Right atrium auricular region (tissue), 2 donors: ENCODE results near the gene SEMA3B. TPM values are rescaled to one million over a fixed set of nuclear protein-coding genes. Genes with fewer than 3 reads are reported as not detected.

Experiments
- DNase-seq: peaks from one replicate; pipeline ENCODE4 v3.0.0-alpha.2; 2019; ENCODE audit warnings: low spot score
- H3K27ac ChIP-seq, 2 donors: fragments of 200-600 bp; sonication (generic); 1 replicate in 1 of 2; 2 replicates in 1 of 2; pipeline ENCODE4 v1.5.1; 2016 to 2019
- H3K27me3 ChIP-seq, 2 donors: fragments of 200-600 bp; sonication (generic); one replicate each; pipeline versions ENCODE4 v1.5.1 to v1.6.0; 2017 to 2019
- H3K36me3 ChIP-seq: fragments of 200-600 bp; sonication (generic); one replicate; pipeline ENCODE4 v1.5.1; 2016
- H3K4me1 ChIP-seq, 2 donors: fragments of 200-600 bp; sonication (generic); one replicate each; pipeline versions ENCODE4 v1.5.1 to v1.6.0; 2017 to 2019
- H3K4me3 ChIP-seq, 2 donors: fragments of 200-600 bp; sonication (generic); 1 replicate in 1 of 2; 2 replicates in 1 of 2; pipeline ENCODE4 v1.5.1; 2017 to 2019; ENCODE audit warnings: mild to moderate bottlenecking in 1 of 2, moderate library complexity in 1 of 2
- H3K9me3 ChIP-seq, 2 donors: fragments of 200-600 bp; sonication (generic); one replicate each; pipeline ENCODE4 v1.5.1; 2019
- total RNA-seq, 2 donors: library from RNA; depleted of rRNA; stranded (reverse); fragments of >200 nt; gene quantifications; one replicate each; pipeline ENCODE4 v1.1.0, GENCODE V29; 2016
- TF ChIP-seq, protein P1 (sequence below), 2 donors: fragments of 200-600 bp; sonication (generic); IDR thresholded peaks; one replicate each; pipeline ENCODE4 v1.5.1; 2019; ENCODE audit warnings: antibody characterized with exemption in 2 of 2

SEMA3B gene
- total RNA-seq, 2 donors from 2014 or later: 15.4 to 20.0 TPM

DNA sequence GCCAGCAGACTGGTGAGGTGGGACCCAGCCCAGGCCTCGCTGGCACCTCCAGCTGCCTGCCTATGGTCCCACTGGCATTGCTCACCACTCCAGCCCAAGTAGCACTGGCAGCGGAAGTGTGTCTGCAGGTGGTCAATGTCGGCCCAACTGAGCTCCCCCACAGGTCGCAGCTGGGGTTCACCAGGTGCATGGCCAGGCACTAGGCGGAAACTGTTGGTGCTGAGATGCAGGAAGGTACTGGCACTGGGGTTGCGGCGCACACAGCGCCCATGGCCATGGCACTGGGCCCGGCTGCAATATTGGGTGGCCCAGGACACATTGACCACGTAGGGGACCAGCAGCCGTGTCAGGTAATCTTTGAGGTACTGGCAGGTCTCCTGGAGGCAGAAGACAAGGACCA is 49.2 kb downstream of the SEMA3B start:
- H3K36me3 ChIP-seq: peaks cover 26% of the 10 kb centered on the region
- DNase-seq: no peak
- peaks cover 0 to 58% of the 10 kb centered on the region in 2 donors for H3K4me1 ChIP-seq
- peak overlapping the region; percentile 10 to 70 for H3K4me3 ChIP-seq
- H3K27ac ChIP-seq: peak overlapping the region in 1 of 2 donors; percentile 93
- TF ChIP-seq, protein P1, sequence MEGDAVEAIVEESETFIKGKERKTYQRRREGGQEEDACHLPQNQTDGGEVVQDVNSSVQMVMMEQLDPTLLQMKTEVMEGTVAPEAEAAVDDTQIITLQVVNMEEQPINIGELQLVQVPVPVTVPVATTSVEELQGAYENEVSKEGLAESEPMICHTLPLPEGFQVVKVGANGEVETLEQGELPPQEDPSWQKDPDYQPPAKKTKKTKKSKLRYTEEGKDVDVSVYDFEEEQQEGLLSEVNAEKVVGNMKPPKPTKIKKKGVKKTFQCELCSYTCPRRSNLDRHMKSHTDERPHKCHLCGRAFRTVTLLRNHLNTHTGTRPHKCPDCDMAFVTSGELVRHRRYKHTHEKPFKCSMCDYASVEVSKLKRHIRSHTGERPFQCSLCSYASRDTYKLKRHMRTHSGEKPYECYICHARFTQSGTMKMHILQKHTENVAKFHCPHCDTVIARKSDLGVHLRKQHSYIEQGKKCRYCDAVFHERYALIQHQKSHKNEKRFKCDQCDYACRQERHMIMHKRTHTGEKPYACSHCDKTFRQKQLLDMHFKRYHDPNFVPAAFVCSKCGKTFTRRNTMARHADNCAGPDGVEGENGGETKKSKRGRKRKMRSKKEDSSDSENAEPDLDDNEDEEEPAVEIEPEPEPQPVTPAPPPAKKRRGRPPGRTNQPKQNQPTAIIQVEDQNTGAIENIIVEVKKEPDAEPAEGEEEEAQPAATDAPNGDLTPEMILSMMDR (IDR thresholded peaks at IDR 0.05): no peak
- H3K27me3 ChIP-seq: no peaks in the 10 kb centered on the region
- no peaks in the 10 kb centered on the region for H3K9me3 ChIP-seq

DNA sequence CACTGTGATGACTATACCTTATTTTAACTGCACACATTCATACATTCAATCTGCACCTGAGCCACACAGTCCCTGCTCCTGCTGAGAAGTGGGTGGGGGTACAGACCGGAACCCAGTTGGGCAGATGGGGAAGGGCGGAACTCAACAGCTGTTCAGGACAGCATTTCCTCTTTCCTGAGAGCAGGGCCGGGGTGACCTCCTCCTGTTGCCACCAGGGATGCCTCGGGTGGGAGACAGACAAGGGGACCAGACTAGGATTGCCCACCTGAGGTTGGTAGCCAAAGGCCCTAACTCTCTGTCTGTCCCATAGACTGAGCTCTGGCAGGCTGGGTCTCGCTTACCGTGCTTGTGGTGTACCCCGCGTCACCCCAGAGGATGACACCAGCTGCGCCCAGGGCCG is 49.7 kb downstream of the SEMA3B start:
- Histone ChIP-seq H3K4me1 (peaks cover 0 to 63% of the 10 kb centered on the region in 2 donors), H3K36me3 (peaks cover 26% of the 10 kb centered on the region), H3K9me3 (no peaks in the 10 kb centered on the region), H3K4me3 (peak overlapping the region; percentile 10 to 70), H3K27me3 (no peaks in the 10 kb centered on the region), H3K27ac (peak overlapping the region; percentile 2 to 93)
- DNase-seq: no peak
- TF ChIP-seq, protein P1 (IDR thresholded peaks at IDR 0.05): no peak

DNA sequence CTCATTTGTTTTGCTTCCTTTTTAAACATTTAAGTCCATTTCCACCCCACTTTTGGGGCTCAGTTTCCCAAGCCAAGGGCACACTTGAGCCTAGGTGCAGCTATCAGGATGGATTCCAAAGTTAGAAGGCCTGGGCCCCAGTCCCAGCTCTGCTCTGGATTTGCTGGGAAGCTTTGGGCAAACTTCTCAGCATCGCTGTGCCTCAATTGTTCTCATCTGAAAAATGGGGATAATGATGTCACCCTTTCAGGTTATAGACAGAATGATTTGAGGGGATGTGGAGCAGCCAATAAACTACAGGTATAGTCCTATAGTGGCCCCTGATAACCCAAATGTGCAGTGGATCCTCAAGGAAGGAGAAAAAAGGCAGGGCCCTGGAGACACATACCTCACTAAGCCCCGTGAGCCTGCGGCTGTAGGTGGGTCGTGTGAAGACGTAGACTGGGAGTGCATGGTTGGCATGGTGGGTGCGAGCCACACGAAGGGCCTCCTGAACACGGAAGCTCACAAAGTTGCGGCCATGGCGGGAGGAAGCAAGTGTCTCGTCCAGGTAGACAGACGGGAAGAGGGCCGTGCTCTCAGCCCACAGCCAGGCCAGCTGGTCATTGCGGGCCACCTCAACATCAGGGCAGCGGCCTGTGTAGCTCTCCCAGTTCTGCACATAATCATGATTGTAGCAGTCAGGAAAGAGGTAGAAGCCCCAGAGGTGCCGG is 50.4 kb downstream of the SEMA3B start:
- Histone ChIP-seq H3K27me3 (no peaks in the 10 kb centered on the region), H3K4me3 (peak overlapping the region; percentile 52 to 70), H3K36me3 (peaks cover 26% of the 10 kb centered on the region), H3K4me1 (peaks cover 0 to 70% of the 10 kb centered on the region in 2 donors), H3K9me3 (no peaks in the 10 kb centered on the region), H3K27ac (peak overlapping the region; percentile 2 to 93)
- no peak for DNase-seq
- TF ChIP-seq, protein P1 (IDR thresholded peaks at IDR 0.05): no peak

DNA sequence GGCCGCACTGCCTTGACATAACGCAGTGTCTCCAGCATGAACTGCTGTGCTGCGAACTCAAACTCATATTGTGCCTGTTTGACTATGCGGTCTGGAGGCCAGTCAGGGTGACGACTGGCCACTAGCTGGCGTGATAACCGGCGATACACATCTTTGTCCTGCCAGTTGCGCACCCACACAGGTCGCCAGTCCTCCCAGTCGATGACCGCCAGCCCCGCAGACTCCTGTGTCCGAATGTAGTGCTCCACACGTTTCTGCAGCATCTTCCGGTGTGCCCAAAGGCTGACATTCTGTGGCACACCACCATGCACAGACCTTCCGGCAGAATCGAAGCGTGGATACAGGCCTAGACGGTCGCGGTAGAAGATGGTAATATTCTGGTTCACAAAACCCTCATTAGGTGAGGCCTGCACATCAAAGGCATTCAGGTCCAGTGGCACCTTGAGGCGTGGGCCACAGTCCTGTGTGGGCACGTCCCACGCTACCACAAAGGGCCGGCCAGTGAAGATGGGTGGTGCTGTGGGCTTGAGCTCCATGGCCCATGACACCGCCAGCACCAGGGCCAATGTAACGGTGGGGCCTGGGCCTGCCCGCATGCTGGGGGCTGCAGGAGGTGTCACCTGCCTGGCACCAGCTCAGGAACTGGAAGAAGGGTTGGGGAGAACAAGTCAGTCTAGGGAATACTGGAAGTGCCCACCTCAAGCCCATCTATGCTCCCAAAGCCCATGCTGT is 51.1 kb downstream of the SEMA3B start:
- peak overlapping the region; percentile 93 for H3K27ac ChIP-seq
- H3K36me3 ChIP-seq: peaks cover 26% of the 10 kb centered on the region
- H3K9me3 ChIP-seq: no peaks in the 10 kb centered on the region
- H3K4me3 ChIP-seq: peak overlapping the region; percentile 52 to 70
- TF ChIP-seq, protein P1 (IDR thresholded peaks at IDR 0.05): no peak
- H3K4me1 ChIP-seq: peaks cover 0 to 77% of the 10 kb centered on the region in 2 donors
- DNase-seq: no peak
- H3K27me3 ChIP-seq: no peaks in the 10 kb centered on the region

DNA sequence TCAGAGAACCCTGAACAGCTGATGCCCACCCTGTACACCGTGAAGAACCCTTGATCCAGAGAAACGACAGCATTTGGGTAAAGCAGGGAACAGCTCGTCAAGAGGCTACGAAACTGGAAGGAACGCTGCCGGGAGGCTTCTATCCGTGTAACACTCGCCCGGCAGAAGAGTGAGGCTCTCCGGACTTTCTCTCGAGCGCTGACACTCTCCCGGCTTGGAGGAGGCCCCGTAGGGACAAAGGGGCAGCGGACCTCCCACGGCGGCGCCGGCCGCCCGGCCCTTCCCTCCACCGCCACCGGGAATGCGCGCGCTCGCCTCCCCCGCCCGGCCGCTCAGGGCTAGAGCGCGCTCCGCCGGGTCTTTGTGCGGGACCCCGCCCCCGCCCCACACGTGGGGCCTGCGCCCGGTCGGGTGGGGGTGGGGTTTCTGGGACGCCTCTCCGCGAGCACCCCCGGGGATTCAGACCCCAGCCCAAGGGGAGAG is 51.9 kb downstream of the SEMA3B start:
- peaks cover 0 to 82% of the 10 kb centered on the region in 2 donors for H3K4me1 ChIP-seq
- H3K36me3 ChIP-seq: peaks cover 33% of the 10 kb centered on the region

More for the DNA sequence above, 51.9 kb downstream of the SEMA3B start:
- peak overlapping the region; percentile 93 for H3K27ac ChIP-seq
- H3K27me3 ChIP-seq: no peaks in the 10 kb centered on the region
- TF ChIP-seq, protein P1 (IDR thresholded peaks at IDR 0.05): no peak
- no peaks in the 10 kb centered on the region for H3K9me3 ChIP-seq
- DNase-seq: no peak
- peak overlapping the region; percentile 52 to 70 for H3K4me3 ChIP-seq
